ENCODE results near the gene CLEC20A.
"Not testable (repeated sequence)": the region's sequence is repeated elsewhere in the genome, so short reads cannot be mapped to it uniquely, and the experiment has no call there.

The CLEC20A gene

GRCh38 chr1:178529364-178530036 is 32.7 kb upstream of the CLEC20A start:
- DNase-seq (ENCODE audit: low spot score), result no peak

- no peak for DNase-seq (ENCODE audit: low spot score)
Measured at GRCh38 chr1:178528953-178529335, 32.2 kb upstream of the CLEC20A start.

GRCh38 chr1:178528228-178528952 is 31.6 kb upstream of the CLEC20A start:
- DNase-seq (ENCODE audit: low spot score), result peak; percentile 54

GRCh38 chr1:178527117-178527516 is 30.4 kb upstream of the CLEC20A start:
- DNase-seq (ENCODE audit: low spot score), result no peak

- no peak for DNase-seq (ENCODE audit: low spot score)
Measured at GRCh38 chr1:178521241-178521640, 24.5 kb upstream of the CLEC20A start.

GRCh38 chr1:178520803-178521202 is 24.0 kb upstream of the CLEC20A start:
- no peak for DNase-seq (ENCODE audit: low spot score)

- no peak for DNase-seq (ENCODE audit: low spot score)
Measured at GRCh38 chr1:178518894-178519293, 22.1 kb upstream of the CLEC20A start.

GRCh38 chr1:178516110-178516509 is 19.3 kb upstream of the CLEC20A start:
- DNase-seq (ENCODE audit: low spot score), result no peak

GRCh38 chr1:178513278-178513983 is 16.7 kb upstream of the CLEC20A start:
- DNase-seq (ENCODE audit: low spot score), result no peak

- no peak for DNase-seq (ENCODE audit: low spot score)
Measured at GRCh38 chr1:178512566-178513277, 16.0 kb upstream of the CLEC20A start, which contains the start of gene TEX35. TSS of gene TEX35 (plus strand) at chr1:178513109. CDS start at chr1:178513189, 80 bp downstream.

- DNase-seq (ENCODE audit: low spot score), result no peak
Measured at GRCh38 chr1:178510155-178510554, 13.4 kb upstream of the CLEC20A start.

GRCh38 chr1:178509414-178510007 is 12.7 kb upstream of the CLEC20A start:
- DNase-seq (ENCODE audit: low spot score), result no peak

- DNase-seq (ENCODE audit: low spot score), result no peak
Measured at GRCh38 chr1:178506669-178507068, 9.9 kb upstream of the CLEC20A start.

GRCh38 chr1:178506177-178506576 is 9.4 kb upstream of the CLEC20A start:
- DNase-seq (ENCODE audit: low spot score), result no peak

GRCh38 chr1:178504286-178504685 is 7.5 kb upstream of the CLEC20A start:
- no peak for DNase-seq (ENCODE audit: low spot score)

- no peak for DNase-seq (ENCODE audit: low spot score)
Measured at GRCh38 chr1:178503849-178504248, 7.1 kb upstream of the CLEC20A start.

- DNase-seq (ENCODE audit: low spot score), result not testable (repeated sequence)
Measured at GRCh38 chr1:178503316-178503715, 6.6 kb upstream of the CLEC20A start.

GRCh38 chr1:178502856-178503255 is 6.1 kb upstream of the CLEC20A start:
- no peak for DNase-seq (ENCODE audit: low spot score)

- DNase-seq (ENCODE audit: low spot score), result no peak
Measured at GRCh38 chr1:178502330-178502714, 5.6 kb upstream of the CLEC20A start.

GRCh38 chr1:178501705-178502329 is 5.1 kb upstream of the CLEC20A start:
- DNase-seq (ENCODE audit: low spot score), result no peak

- no peak for DNase-seq (ENCODE audit: low spot score)
Measured at GRCh38 chr1:178500936-178501554, 4.3 kb upstream of the CLEC20A start.

Measured in left forelimb (tissue), 1 donor.